ENCODE measurements around the gene DAZAP1. TPM values are rescaled to one million over a fixed set of nuclear protein-coding genes. Genes with fewer than 3 reads are reported as not detected.

DAZAP1 gene
- total RNA-seq, 2 experiments from 2014 or later = 214 to 217 TPM

GRCh38 chr19:1446713-1447481 is 39.5 kb downstream of the DAZAP1 start:
- ATAC-seq (ENCODE audit: low read depth) = no peak
- POLR2A ChIA-PET = interaction anchor here (1.1 to 1.2 kb wide), 2 partner anchors 10 to 177 kb away, joined by 3 read pairs; partner anchors contain the start of gene CIRBP
- Mint-ChIP-seq H3K27me3 (peaks cover 42% of the 10 kb centered on the region), H3K27ac (no peak overlapping the region), H3K4me3 (no peak overlapping the region), H3K36me3 (no peaks in the 10 kb centered on the region), H3K4me1 (peaks cover 8% of the 10 kb centered on the region), H3K9me3 (no peaks in the 10 kb centered on the region)
- DNase-seq = peak; percentile 70

GRCh38 chr19:1447504-1447903 is 40.1 kb downstream of the DAZAP1 start:
- H3K27me3 Mint-ChIP-seq = peaks cover 48% of the 10 kb centered on the region
- ATAC-seq (ENCODE audit: low read depth) = no peak
- DNase-seq = no peak
- H3K36me3 Mint-ChIP-seq = no peaks in the 10 kb centered on the region
- POLR2A ChIA-PET = interaction anchor here (1.2 kb wide), 1 partner anchor 9 kb away, joined by 3 read pairs; no protein-coding TSS in a partner anchor
- H3K9me3 Mint-ChIP-seq = no peaks in the 10 kb centered on the region
- H3K4me1 Mint-ChIP-seq = peaks cover 8% of the 10 kb centered on the region
- H3K4me3 Mint-ChIP-seq = no peak overlapping the region
- H3K27ac Mint-ChIP-seq = no peak overlapping the region

GRCh38 chr19:1447944-1448343 is 40.6 kb downstream of the DAZAP1 start:
- ATAC-seq (ENCODE audit: low read depth) (no peak), DNase-seq (no peak)
- POLR2A ChIA-PET = no interaction called here
- Mint-ChIP-seq H3K4me1 (peaks cover 8% of the 10 kb centered on the region), H3K9me3 (no peaks in the 10 kb centered on the region), H3K36me3 (no peaks in the 10 kb centered on the region), H3K4me3 (peak overlapping the region; percentile 6), H3K27me3 (peaks cover 48% of the 10 kb centered on the region), H3K27ac (no peak overlapping the region)

GRCh38 chr19:1449467-1450442 is 42.4 kb downstream of the DAZAP1 start, which contains the start of gene APC2:
Gene APC2 (plus strand): TSS chr19:1450121. CDS start chr19:1453002, 2,881 bp downstream.
- Mint-ChIP-seq H3K27ac (no peak within 1 kb of the TSS), H3K27me3 (peaks cover 58% of the 10 kb centered on the region), H3K9me3 (no peaks in the 10 kb centered on the region), H3K4me1 (peaks cover 4% of the 10 kb centered on the region), H3K4me3 (no peak within 1 kb of the TSS), H3K36me3 (no peaks in the 10 kb centered on the region)
- POLR2A ChIA-PET = no interaction called here
- ATAC-seq (ENCODE audit: low read depth) = peak; percentile 11
- no peak for DNase-seq

- POLR2A ChIA-PET = no interaction called here
- peaks cover 9% of the 10 kb centered on the region for H3K4me1 Mint-ChIP-seq
- DNase-seq = no peak
- H3K27ac Mint-ChIP-seq = no peak overlapping the region
- H3K36me3 Mint-ChIP-seq = no peaks in the 10 kb centered on the region
- H3K4me3 Mint-ChIP-seq = no peak overlapping the region
- ATAC-seq (ENCODE audit: low read depth) = no peak
- no peaks in the 10 kb centered on the region for H3K9me3 Mint-ChIP-seq
- peaks cover 69% of the 10 kb centered on the region for H3K27me3 Mint-ChIP-seq
These were observed 43.6 kb downstream of the DAZAP1 start for GRCh38 chr19:1450735-1451731.

GRCh38 chr19:1451916-1452801 is 44.8 kb downstream of the DAZAP1 start:
- Mint-ChIP-seq H3K4me1 (peaks cover 9% of the 10 kb centered on the region), H3K4me3 (no peak overlapping the region), H3K36me3 (no peaks in the 10 kb centered on the region), H3K9me3 (no peaks in the 10 kb centered on the region), H3K27ac (no peak overlapping the region), H3K27me3 (peaks cover 65% of the 10 kb centered on the region)
- POLR2A ChIA-PET = no interaction called here
- ATAC-seq (ENCODE audit: low read depth) (no peak), DNase-seq (no peak)

- DNase-seq (no peak), ATAC-seq (ENCODE audit: low read depth) (no peak)
- Mint-ChIP-seq H3K27me3 (peaks cover 63% of the 10 kb centered on the region), H3K4me1 (peaks cover 9% of the 10 kb centered on the region), H3K36me3 (no peaks in the 10 kb centered on the region), H3K4me3 (no peak overlapping the region), H3K9me3 (no peaks in the 10 kb centered on the region), H3K27ac (no peak overlapping the region)
- POLR2A ChIA-PET = no interaction called here
These were observed 45.6 kb downstream of the DAZAP1 start for GRCh38 chr19:1452802-1453524.

- POLR2A ChIA-PET = no interaction called here
- Mint-ChIP-seq H3K9me3 (no peaks in the 10 kb centered on the region), H3K27ac (no peak overlapping the region), H3K4me1 (peaks cover 9% of the 10 kb centered on the region), H3K36me3 (no peaks in the 10 kb centered on the region), H3K27me3 (peaks cover 60% of the 10 kb centered on the region), H3K4me3 (no peak overlapping the region)
- DNase-seq = no peak
- no peak for ATAC-seq (ENCODE audit: low read depth)
These were observed 46.4 kb downstream of the DAZAP1 start for GRCh38 chr19:1453525-1454364.

- no peak overlapping the region for H3K27ac Mint-ChIP-seq
- H3K4me1 Mint-ChIP-seq = peaks cover 9% of the 10 kb centered on the region
- no peaks in the 10 kb centered on the region for H3K36me3 Mint-ChIP-seq
- no peak overlapping the region for H3K4me3 Mint-ChIP-seq
- H3K9me3 Mint-ChIP-seq = no peaks in the 10 kb centered on the region
- H3K27me3 Mint-ChIP-seq = peaks cover 53% of the 10 kb centered on the region
- no peak for DNase-seq
- ATAC-seq (ENCODE audit: low read depth) = no peak
- POLR2A ChIA-PET = interaction anchor here (1.4 kb wide), 1 partner anchor 17 kb away, joined by 3 read pairs; no protein-coding TSS in a partner anchor
These were observed 47.6 kb downstream of the DAZAP1 start for GRCh38 chr19:1455002-1455335.

- no peaks in the 10 kb centered on the region for H3K9me3 Mint-ChIP-seq
- H3K36me3 Mint-ChIP-seq = no peaks in the 10 kb centered on the region
- peak; percentile 51 for ATAC-seq (ENCODE audit: low read depth)
- POLR2A ChIA-PET = interaction anchor here (0.7 to 1.4 kb wide), 3 partner anchors 16 to 299 kb away, joined by 3 to 4 read pairs (median 3); partner anchors contain the start of gene CIRBP
- H3K27me3 Mint-ChIP-seq = peaks cover 50% of the 10 kb centered on the region
- peak; percentile 63 for DNase-seq
- peak overlapping the region; percentile 26 for H3K27ac Mint-ChIP-seq
- H3K4me1 Mint-ChIP-seq = peaks cover 9% of the 10 kb centered on the region
- peak overlapping the region; percentile 35 for H3K4me3 Mint-ChIP-seq
These were observed 48.1 kb downstream of the DAZAP1 start for GRCh38 chr19:1455336-1456120.
